Daoy (cell line): ENCODE measurements around the gene CLCA2. TPM values are rescaled to one million over a fixed set of nuclear protein-coding genes. Genes with fewer than 3 reads are reported as not detected.

ENCODE experiments used
- DNase-seq: peaks from one replicate; pipeline ENCODE4 v3.0.0-alpha.2; 2015; ENCODE audit warnings: low read depth
- total RNA-seq: library from RNA; depleted of rRNA; stranded (reverse); fragments of >200 nt; shearing (Covaris generic); gene quantifications from 2 replicates; pipeline ENCODE4 v1.2.3, GENCODE V29; 2014

The CLCA2 gene
- total RNA-seq, 1 experiment from 2014 or later: not detected

DNA sequence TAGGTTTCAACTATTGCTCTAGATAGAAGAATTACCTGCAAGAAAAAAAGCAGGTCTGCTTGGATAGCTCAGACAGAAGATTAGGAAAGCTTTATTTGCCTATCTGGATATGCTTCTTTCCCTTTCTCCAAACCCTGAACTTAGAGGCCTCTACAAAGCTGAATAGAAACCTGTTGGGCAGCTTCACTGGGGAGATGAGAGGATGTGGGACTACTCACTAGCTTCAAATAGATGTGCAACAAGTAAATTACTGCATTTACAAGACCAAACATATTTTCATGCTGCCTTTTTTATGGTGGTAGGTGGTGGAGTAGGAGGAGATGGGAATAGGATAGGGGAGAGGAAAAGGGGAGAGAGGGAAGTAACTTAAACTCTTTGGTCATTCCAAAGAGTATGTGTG, 6.4 kb downstream of the CLCA2 start:
- no peak for DNase-seq

DNA sequence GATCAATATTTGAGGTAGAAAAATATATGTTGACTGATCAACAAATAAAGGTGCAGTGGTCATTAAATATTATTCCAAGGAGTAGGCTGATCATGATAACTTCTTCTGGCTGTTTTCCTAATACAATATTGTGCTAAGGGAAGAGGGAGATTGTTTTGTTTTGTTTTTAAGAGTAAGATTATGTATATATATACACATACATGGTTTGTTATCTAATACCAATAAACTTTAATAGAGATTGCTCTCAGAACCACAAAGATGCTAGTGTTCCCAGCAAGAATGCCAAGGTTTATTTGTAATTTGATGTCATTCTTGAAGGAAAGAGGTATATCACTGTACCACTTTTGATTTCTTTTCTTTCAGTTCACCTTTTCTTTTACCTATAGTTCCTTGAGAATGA, 10.1 kb downstream of the CLCA2 start:
- no peak for DNase-seq

DNA sequence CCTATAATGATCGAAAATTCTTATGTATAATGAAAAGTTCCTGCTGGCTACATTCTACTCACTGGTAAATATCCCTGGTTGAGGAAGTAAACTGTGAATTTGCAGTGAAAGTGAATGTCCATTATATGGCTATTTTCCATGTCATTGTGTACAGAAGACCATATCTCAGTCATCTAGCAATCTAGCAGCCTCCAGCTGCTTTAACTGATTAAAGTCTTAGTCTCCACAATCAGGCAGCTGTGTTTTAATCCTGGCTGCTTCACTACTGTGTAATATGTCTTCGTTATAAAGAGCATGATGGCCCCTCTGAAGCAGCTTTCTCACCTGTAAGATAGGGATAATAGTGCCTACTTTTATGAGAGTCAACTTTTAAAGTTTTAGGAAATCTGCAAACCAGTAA, 11.4 kb downstream of the CLCA2 start:
- no peak for DNase-seq

DNA sequence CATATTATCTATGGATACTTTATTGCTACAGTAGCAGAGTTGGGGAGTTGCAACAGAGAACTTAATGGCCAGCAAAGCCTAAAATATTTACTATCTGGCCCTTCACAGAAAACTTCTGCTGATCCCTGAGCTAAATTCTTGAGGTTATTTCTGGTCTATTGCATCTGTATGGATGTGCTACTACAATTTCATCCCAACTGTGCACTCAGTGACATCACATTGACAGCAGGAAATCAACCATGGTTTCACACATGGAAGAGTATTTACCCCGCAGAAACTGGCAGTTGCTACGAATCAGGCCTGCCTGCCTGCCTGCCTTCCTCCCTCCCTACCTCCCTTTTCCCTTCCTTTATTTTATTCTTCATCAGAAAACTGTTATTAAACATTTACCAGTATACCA, 12.1 kb downstream of the CLCA2 start:
- no peak for DNase-seq

DNA sequence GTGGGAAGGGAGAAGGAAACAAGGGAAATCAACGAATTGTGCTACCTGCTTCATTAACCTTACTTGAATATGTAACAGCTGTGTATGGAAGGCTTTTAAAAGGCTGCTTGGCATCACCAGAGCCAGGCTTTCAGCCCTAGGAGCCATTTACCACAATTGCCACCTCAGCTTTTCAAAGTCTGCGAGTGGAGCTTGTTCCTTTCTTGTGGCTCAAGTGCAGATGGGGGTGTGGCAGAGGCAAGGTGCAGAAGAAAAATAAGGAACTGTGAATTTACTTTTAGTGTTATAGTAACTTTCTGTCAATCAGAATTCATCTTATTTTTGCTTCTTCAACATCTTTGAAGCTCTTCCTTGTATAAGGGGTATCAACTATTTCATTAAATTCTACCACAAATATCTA, 17.6 kb downstream of the CLCA2 start:
- no peak for DNase-seq

DNA sequence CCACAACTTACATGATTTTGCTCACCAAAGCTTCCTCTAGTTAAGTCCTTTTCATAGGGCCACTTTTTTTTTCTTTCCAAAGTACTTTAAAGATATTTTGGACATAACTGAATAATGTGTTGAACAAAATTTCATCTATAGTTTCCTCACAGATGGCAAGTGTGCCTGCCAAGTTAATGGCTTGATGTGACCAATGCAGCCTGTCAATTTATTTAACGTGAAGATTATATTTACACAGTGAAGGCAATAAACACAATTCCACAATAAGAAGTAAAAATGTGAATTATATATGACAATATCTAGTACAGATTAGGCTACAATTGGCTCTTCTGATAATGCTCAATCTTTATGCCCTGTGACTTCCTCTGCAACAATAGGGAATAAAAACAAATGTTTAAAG, 18.0 kb downstream of the CLCA2 start:
- DNase-seq: no peak

DNA sequence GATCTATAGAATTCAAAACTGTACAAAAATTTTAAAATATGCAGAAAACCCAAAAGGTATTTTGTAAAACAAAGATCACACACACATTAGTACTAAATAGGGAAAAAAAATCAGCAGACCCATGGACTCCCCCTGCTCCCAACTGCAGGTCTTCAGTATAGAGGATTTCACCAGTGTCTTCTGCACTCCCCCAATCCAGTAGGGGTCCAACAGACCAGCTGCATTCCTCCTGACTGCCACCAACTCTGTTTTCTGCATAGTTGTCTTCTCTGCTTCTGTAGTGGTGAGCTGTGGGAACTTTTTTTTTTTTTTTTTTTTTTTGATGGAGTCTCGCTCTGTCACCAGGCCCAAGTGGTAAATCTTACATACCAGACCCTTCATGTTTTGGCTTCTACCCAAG, 21.9 kb downstream of the CLCA2 start:
- DNase-seq: no peak

DNA sequence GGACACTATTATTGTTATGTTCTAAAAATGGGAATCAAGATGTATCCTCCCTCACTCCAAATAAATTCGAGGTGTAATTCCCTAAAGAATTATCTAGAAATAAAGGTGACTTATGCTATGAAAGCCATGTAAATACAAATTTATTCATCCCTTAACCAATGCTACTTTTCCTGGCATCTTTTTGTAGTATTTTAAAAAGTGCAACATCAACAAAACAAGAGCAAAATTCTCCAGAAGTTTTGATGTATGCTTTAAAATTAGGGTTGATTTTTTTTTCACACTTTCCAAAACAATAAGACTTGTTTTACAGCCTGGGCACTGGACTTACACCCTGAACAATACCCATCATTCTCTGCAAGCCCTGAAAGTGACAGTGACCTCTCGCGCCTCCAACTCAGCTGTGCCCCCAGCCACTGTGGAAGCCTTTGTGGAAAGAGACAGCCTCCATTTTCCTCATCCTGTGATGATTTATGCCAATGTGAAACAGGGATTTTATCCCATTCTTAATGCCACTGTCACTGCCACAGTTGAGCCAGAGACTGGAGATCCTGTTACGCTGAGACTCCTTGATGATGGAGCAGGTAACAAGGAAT, 23.3 kb downstream of the CLCA2 start:
- DNase-seq: no peak

DNA sequence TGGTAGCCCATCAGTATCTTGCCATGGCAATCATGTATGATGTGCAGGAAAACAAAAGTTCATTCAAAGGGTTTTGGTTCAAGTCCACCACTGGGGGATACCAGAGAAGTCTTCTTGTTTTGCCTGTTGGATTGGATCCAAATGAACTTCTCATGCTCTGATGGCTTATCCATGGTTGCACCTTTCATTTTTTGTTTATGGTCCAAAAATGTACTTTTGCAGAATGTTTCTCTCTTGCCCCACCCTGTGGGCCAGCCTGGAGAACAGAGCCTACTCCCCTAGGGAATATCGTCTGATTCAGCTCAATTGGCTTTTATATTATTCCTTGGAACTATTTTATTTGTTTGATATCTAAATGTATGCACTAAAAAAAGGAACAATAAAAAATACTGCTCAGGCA, 24.7 kb downstream of the CLCA2 start:
- no peak for DNase-seq

DNA sequence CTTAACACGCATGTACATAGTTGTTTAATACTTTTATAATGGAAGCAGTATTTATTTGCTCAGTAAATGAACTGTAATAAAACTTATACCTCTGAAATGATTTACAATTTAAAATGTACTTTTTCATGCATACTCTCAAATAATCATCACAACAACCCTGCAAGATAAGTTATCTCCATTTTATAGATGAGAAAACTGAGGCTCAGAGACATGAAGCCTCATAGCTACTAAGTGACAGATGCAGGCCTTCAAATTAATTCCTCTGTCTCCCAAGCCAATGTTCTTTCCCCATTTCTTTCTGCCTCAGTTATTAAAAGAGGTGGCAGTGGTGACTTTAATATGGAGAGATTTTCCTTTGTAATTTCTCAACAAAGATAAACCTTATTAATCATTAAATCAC, 25.1 kb downstream of the CLCA2 start:
- no peak for DNase-seq

DNA sequence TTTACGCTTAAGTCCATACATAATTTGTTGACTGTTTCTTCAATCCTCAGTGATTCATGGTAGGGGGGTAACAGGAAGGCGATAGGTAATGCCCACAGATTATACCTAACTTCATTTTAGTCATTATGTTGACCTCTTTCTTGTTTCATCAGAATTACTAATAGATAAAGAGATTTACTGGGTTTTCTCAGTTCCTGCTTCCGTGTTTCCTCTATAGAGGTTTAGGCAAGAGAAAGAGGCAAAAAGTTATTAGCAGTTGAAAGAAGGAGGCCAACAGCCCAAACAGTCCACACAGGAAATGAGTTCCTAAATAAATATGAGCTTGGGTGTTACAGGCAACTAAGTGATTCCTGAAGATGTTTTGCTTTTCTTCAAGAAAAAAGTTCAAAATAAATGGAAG, 26.9 kb downstream of the CLCA2 start:
- DNase-seq: no peak

DNA sequence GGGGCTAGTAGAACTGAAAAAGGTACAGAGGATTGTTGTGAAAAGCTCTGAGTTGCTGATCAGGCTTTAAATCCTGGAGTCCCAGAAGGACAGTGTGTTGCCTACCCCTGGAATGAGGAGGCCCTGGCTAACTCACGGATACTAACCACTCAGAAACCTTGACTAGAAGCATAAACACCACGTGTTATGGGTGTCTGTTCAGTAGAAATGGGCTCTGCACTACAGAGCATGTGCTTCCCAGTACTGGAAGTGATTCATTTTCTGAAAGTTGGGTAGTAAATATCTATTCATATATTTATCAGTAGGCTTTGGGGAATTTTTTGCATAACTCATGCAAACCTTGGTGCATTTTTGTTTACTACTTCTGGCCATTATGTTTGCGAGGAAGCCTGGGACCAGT, 29.7 kb downstream of the CLCA2 start:
- no peak for DNase-seq

DNA sequence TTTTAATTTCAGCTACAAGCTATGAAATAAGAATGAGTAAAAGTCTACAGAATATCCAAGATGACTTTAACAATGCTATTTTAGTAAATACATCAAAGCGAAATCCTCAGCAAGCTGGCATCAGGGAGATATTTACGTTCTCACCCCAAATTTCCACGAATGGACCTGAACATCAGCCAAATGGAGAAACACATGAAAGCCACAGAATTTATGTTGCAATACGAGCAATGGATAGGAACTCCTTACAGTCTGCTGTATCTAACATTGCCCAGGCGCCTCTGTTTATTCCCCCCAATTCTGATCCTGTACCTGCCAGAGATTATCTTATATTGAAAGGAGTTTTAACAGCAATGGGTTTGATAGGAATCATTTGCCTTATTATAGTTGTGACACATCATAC, 31.1 kb downstream of the CLCA2 start:
- DNase-seq: no peak

DNA sequence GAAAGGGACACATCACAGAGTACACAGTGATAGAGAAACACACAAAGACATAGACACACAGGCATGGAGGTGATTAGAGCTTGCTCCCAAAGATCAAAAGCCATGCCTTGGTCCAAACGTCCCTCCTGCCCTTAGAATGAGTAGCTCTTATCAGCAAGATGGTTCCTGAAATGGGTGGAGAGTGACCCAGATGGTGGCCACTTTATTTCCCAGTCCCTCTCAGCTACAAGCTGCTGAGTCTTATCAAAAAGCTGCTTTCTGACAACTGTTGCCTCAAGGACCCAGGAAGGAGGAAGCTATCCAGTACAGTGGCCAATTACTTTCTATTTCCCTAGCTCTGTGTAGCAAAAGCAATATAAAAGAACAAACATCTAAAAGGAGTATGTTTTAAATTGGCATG, 37.0 kb downstream of the CLCA2 start:
- DNase-seq: no peak

DNA sequence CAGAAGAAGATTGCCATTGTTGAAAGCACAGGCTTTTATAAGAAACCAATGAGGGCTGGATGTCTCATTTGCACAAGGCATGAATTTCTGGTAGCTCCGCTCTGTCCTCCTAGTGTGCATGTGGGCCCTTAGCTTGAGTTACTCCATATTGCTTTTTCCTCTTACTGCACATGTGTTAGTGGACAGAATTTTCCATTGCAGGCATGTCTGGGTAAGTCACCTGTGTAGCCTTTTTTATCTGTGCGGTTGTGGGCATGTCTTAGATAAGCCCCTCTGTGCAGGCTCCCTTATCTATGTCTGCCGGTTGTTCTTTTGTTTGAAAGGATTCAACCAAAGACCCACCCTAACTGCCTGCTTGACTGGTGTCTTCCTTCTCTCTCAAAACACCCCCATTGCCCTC, 37.5 kb downstream of the CLCA2 start:
- DNase-seq: no peak

DNA sequence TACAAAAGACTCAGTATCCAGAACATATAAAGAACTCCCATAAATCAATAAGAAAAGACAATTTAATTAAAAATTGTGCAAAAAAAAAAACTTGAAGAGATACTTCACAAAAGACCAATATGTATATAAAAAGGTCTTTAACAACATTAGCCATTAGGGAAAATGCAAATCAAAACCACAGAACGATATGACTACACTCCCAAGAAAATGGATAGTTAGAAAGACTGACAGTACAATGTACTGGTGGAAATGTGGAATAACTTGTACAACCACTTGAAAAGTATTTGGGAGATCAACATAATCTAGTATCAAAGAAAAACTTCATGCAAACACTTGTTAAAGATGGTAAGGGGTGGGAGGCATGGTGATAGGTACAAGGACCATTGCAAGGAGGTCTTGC, 40.8 kb downstream of the CLCA2 start:
- no peak for DNase-seq

DNA sequence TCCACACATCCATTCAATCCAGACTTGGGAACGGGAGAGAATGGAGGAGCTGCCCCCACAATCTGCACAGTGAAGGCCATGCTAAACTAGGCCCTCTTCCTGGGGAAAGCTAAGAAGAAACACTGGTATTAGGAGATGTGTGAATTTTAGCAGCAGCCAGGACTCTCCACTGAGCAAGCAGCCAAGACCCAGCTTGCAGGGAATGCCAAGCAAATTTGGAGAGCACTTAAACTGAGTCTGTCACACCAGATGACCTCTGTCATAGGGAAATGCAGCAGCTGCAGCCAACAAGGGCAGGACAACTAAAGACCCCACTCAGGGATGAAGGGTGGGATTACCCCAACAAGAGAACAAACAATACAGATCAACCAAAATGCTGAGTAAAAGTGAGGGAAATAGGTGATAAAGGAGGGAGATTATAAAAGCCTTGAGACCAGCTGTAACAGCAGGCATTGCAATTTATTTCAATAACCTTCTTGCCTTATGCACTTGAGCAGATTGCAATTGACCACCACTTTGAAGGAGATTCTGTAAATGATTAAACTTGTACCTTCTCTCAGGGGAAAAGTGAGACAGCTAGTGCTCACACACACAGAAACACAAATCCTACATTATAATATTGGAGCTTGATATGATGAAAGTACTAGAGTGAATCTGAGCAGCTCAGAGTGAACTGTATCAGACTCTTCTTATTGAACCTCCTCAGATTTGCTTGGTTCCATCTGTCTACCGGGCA, 42.3 kb downstream of the CLCA2 start:
- no peak for DNase-seq

DNA sequence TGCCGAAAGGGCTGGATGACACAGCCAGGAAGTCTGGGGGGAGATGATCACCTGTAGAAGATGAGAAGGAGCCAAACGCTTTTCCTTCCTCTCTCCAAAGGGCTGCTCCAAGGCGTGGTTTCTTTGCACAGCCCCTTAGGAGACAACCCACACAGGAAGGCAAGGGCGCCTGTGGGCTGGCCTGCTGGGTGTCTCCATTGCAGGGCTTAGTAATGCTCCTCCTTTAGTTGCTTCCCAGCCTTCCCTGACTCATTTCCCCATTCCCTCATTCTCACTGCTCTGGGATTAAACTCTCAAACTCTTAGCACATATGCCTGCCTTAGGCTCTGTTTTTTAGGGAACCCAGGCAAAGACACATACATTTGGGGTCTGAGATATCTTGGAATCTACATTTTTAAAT, 43.0 kb downstream of the CLCA2 start:
- peak; percentile 51 for DNase-seq

DNA sequence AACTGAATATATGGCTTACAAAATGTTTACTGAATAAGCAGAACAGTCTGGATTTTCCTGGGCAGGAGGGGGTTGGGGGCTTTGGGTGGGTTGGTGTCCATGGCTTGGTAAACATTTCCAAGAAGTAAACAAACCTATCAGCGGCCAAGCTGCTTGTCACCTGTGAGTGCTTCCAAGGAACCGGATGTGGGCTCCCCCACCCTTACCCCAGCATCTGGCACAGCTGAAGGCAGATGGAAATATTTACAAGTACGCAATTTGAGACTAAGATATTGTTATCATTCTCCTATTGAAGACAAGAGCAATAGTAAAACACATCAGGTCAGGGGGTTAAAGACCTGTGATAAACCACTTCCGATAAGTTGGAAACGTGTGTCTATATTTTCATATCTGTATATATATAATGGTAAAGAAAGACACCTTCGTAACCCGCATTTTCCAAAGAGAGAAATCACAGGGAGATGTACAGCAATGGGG, 44.6 kb downstream of the CLCA2 start, which contains the start of gene CLCA1:
Gene CLCA1, plus strand, starts transcription at position 427 of the 477 bp plus-strand sequence. Its CDS starts 45 bp downstream, at position 472.
- no peak for DNase-seq

DNA sequence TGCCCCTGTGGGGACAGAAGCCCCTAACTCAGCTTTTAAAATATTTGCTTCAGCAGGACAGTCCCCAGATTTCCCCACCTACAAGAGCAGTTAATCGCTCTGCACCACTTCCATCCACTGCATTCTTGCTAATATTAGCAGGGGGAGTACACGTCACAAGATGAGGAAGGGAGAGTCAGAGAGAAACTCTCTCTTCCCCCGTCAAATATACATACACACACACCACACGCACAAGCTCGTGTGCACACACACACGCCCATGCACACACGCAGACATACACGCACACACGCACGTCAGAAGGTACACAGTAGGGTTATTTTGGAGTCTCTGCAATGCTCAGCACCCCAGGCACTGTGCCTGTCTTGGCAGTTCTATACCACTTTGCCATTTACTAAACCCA, 46.9 kb downstream of the CLCA2 start:
- DNase-seq: no peak

DNA sequence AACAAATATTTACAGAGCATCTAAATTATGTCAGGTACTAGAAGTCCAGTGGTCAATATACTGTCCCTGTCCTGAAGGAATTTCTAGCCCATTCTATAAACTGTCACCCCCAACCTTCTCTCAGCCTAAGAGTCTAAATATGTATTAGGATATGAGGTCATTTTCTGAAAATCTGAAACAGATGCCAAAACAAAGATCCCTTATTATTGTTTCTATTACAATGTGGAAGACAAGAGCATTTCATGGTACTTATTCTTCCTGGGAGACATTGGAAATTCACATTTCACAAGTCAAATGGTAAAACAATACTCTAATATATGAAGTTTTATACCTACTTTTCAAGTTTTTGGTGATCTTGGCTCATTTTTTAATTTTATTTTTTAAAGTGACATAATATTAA, 47.3 kb downstream of the CLCA2 start:
- DNase-seq: no peak

DNA sequence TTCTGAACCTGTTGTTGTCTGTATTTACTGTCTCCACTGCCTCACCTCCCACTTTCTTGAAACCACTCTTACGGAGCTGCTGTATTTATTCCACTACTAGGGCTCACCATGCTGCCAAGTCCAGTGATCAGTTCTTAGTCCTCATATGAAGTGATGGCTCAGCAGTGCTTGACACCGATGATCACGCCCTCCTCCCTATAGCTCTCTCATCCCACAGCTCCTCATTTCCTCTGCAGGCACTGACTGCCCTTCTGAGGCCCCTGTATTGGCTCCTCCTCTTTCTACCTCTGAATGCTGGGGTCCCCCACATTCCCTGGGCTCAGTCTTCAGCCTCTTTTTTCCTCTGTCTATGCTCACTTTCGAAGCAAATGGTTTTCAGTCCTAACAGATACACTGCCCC, 48.2 kb downstream of the CLCA2 start:
- no peak for DNase-seq

DNA sequence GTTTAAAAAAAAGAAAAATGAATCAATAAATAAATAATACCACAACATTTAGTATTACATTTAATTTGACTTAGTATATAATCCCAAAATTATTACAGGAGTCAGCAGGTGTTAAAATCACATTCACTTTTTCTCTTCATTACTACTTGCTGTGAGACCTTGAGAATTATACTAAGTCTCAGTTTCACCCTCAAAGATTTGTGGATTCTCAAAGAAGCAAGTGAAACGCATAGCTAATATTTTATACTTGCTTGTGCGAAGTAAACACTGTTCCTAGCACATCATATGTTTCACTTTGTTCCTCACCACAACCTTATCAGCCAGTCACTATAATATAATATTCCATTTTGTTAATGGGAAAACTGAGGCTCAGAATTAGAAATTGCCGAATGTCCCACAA, 48.8 kb downstream of the CLCA2 start:
- no peak for DNase-seq

DNA sequence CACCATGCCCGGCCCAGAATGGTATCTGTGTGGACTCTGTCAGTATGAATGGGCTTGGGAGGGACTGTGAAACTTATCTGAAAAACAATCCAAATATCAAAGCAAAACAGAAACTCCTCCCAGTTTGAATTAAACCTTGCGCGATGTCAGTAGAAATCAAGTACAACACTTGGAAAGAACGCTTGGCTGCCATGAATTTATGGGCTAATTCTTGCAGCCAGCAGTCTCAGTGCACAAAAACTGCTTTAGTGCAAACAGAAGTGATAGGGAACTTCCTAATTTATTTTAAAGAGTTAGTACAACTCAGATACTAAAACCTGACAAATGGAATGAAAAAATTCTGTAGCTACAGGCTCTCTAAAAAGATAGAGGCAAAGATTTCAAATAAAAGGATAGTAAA, 53.3 kb downstream of the CLCA2 start:
- DNase-seq: no peak
